Stimulated activated CD4-positive, alpha-beta T cell treated with anti-CD3 and anti-CD28 coated beads, Interleukin-12 subunit alpha, Interleukin-12 subunit beta, amount 100 ng/mL, for 4 hours (primary cell): Measurements from ENCODE around the gene TTC7B.
"Not testable (repeated sequence)": the region's sequence is repeated elsewhere in the genome, so short reads cannot be mapped to it uniquely, and the experiment has no call there.

Experiments
- DNase-seq: peaks from one replicate; pipeline ENCODE4 v3.0.0-alpha.2; 2020

The TTC7B gene

DNA sequence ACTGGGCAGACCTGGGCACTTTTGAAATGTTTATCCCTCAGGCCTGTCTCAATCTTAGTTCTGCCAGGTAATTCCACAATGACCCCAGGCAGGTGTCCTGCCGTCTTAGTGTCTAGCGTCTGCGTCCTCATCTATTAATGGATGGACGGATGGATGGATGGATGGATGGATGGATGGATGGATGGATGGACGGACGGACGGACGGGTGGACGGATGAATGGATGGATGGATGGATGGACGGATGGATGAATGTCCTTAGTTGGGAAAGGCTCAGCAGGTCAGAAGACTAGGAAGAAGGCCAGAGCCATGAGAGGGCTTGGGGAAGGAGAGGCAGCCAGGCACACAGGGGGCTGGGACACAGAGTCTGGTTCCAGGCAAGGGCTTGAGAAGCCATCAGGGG, 278.1 kb downstream of the TTC7B start:
- no peak for DNase-seq

DNA sequence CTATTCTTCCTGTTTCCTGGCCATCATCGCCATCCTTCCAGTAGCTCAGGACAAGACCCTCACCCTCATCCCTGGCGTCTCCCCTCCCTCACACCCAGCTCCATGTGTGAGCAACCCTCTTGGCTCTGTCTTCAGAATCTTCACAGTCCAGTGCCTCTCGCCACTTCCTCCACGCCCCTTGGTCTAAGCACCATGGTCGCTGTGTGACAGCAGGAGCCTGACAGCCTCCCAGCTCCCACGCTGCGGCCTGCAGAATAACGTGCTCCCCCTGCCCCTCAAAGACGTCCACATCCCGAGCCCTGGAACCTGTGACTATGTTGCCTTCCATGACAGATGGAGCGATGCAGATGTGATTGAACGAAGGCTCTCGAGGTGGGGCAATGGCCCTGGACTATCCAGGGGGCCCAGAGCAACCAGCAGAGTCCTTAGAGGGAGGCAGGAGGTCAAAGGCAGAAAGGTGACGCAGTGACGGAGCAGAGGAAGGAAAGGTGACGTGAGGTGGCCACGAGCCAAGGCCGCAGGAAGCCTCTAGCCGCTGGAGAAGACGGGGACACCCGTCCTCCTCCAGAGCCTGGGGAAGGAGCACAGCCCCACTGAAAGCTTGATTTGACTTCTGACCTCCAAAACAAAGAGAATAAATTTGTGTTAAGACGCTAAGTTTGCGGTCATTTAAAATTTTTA, 279.6 kb downstream of the TTC7B start:
- DNase-seq = no peak

DNA sequence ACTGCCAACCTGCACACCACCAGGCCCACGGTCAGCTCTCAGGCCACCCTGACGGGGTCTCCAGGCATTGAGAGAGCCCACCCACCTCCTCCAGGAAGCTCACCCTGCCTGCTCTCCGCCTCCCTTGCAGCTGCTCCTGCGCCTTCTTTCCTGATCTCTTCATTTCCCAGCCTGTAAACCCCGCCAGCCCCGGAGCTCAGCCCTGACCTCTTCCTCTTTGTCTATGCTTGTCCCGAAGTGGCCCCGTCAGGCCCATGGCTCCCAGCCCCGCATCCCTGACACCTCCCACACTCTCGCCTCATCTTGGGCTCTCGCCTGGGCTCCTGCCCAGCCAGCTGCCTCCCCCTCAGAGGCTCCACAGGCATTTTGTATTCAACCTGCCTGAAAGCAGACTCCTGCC, 280.1 kb downstream of the TTC7B start:
- DNase-seq = no peak

DNA sequence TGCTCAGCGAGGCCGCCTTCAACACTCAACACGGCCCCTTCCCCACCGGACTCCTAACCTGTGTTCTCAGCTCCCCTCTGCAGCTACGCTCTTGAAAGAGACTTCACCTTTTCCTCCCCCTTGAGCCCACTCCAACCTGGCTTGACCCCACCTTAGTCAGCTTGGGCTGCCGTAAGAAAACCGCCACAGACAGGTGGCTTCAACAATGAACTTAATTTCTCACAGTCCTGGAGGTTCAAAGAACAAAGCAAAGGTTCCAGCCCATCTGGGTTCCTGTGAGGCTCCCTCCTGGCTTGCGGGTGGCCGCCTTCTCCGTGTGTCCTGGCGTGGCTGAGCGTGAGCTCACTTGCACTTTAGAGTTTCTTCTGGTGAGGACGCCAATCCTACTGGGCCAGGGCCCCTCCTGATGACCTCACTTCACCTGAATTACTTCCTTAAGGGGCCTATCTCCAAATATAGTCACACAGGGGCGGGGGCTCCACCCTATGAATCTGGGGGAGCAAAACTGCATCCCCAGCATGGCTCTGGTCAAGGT, 280.6 kb downstream of the TTC7B start:
- no peak for DNase-seq

DNA sequence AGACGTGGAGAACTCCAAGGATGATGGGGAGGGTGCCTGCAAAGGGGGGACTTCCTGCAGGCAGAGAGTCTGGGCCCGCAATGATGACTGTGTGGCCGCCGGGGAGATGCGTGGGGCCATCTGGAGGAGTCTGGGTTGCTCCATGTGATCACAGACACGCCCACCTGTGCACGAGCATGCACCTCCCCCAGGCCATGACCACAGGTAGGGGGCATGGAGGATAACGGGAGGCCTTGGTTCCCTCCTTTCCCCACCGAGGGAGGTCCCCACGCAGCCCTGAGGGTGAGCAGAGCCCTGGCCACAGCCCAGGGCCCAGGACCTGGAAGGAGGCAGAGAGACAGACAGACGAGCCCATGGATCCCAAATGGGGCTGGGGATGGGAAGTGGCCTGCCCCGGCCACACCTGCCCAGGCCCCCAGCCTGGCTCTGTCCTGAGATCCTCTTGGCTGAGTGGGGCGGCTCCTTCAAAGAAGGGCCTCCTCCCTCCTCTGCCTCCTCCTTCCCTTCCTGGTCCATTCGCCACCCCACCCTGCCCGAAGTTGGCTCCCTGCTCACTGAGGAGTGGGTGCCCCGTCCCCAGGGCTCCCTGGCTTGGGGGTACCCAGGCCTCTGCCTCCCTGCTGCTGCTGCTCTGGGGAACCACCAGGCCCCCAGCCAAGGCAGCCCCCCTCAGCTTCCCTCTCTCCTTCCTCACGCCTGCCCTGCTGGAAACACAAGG, 281.2 kb downstream of the TTC7B start:
- DNase-seq = no peak

DNA sequence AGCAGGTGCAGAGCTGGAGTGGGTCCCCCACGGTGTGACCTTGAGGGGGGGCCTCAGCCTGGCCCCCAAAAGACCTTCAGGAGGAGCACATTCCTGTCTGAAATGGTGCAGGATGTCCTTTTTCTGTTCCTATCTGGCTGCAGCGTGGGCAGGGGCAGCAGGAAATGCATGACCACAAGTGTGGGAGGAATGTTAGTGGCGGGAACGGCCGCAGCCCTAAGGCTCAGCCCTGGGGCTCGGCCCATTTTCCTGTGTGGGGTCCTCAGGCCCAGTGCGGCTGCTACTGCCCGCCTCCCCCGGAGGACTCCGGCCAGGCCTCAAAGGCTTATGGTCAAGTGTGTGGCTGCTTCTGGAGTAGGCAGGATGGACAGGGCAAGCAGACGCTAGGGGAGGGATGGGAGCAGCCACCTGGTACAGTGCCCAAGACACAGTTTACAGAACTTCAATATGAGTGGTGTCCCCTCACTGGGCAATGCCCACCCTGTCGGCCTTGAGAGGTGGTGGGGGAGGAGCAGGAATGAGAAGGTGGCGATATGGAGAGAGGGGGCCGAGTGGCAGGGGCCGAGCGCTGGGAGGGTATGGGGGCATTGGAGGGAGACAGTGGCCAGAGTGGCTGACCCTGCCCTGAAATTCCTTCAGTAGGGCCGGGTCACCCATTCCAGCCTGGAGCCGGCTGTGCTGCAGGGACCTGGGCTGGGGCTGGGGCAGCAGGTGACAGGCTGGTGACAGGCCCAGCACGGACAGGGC, 282.0 kb downstream of the TTC7B start:
- DNase-seq = no peak

DNA sequence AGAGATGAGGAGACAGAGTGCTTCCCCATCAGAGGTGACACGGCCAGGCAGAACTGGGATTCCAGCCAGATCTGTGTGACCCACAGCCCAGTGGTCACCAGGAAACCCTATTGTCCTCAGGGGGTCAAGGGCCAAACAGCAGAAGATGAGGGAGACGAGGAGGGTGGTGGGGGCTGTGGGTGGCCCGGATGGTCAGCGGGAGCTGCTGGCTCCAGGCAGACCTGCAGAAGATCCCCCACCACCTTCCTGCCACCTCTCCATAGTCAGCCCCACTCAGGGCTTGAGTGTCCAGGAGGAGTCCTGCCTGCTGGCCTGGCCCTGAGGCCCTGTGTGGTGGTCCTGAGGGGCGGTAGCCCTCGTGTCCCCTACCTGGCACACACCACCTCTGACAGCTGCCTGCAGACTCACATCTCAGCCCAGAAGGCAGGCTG, 282.6 kb downstream of the TTC7B start:
- DNase-seq = no peak

DNA sequence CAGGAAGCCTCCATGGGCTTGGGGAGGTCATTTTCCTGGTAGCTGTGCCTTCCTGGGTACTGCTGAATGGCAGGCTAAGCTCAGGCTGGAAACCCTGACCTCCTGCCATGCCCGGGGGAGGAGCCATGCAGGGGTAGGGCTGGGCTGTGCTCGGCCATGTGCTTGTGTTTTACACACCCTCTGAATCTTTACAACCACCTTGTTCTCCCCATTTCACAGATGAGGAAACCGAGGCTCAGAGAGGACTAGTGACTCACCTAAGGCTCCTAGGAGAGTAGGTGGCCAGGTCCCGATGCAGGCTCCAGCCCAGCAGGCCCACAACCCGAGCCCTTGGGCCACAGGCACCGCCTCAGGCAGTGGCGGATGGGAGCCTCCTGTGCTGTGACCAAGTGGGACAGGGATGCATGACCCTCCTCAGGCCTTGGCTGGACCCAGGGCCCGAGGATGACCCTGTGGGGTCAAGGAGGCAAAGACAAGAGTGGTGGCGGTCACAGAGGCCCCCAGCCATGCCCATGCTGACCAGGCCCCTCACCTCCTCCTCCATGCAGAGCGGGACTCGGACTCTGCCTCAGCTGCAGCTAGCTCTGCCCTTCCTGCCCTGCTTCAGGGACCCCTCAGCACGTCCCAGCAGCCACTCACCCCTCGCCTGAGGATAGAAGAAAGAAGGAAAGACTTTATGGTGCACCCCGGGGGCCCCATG, 283.3 kb downstream of the TTC7B start:
- no peak for DNase-seq

DNA sequence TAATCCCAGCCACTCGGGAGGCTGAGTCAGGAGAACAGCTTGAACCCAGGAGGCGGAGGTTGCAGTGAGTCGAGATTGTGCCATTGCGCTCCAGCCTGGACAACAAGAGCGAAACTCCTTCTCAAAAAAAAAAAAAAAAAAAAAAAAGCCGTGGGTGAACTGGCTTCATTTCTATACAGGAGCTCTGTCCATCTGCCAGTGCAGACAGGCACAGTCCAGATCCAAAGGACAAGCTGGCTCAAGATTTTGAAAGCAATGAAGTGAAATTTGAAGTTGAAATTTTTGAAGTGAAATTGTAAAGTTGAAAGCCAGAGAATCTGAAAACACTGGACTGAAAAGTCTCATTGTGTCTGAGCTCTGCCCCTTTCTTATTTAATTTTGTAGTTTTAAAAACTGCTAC, 284.7 kb downstream of the TTC7B start:
- DNase-seq = no peak

DNA sequence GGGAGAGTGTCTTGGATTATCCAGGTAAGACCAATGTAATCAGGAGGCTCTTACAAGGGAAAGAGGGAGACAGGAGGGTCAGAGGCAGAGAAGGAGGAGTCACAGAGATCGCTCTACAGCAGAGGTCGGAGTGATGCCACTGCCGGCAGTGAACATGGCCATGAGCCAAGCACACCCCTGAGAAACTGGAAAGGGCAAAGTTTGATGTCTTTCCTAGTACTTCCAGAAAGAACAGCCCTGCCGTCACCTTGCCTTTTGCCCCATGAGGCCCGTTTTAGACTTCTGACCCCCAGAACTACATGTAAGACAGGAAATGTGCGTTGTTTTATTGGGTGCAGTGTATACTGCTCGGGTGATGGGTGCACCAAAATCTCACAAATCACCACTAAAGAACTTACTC, 285.7 kb downstream of the TTC7B start:
- DNase-seq = no peak

DNA sequence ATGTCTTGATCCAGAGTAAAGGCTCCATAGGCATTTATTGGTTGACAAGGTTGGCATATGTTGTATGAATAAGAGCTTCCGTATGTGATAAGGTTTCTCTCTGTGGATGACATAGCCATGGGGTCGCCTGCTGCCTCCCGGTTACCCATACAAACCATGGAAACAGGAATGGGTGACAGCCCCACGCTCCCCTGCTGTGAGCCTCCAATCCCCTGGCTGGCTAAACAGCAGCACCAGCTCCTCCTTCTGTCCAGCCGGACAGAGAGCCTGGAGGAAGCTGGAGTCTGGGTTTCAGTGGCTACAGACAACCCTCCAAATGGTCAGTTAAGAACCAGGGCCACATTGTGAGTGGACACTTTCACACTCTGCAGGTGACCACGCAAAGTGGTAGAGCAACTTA, 288.3 kb downstream of the TTC7B start:
- no peak for DNase-seq

DNA sequence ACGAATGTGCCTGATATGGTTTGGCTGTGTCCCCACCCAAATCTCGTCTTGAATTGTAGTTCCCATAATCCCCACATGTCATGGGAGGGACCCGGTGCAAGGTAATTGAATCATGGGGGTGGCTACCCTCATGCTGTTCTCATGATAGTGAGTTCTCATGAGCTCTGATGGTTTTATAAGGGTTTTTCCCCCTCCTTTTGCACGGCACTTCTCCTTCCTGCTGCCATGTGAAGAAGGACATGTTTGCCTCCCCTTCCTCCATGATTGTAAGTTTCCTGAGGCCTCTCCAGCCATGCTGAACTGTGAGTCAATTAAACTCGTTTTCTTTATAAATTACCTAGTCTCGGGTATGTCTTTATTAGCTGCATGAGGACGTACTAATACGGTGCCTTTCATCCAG, 289.7 kb downstream of the TTC7B start:
- DNase-seq = not testable (repeated sequence)

DNA sequence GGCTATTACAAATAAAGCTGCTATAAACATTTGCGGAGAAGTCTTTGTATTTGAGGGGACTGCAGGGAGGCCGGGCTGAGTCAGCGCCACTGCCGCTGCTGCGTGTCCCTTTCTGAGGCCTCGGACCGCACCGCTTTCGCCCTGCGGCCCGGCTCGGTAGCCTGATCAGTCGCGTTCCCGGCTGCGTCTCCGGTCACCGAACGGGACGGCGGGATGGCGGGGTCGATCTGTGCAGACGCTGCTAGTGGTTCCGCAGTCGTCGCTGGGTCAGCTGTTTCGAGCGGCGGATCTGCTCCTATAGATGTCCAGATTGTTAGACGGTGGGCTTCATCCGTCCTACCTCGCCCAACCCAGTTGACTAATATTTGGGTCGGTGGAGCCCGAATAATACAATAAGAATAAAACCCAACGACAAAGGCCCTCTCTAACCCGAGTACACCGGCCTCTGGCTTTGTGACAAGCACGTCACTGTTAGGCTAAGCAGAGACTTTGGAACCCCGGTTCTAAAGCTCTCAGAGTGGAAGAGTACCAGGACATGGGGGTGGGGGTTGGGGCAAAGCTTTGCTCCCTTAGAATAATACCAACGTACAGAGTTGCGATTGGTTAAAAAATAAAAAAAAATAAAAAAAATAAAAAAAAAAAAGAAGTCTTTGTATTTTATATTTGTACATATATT, 290.7 kb downstream of the TTC7B start:
- DNase-seq = not testable (repeated sequence)

DNA sequence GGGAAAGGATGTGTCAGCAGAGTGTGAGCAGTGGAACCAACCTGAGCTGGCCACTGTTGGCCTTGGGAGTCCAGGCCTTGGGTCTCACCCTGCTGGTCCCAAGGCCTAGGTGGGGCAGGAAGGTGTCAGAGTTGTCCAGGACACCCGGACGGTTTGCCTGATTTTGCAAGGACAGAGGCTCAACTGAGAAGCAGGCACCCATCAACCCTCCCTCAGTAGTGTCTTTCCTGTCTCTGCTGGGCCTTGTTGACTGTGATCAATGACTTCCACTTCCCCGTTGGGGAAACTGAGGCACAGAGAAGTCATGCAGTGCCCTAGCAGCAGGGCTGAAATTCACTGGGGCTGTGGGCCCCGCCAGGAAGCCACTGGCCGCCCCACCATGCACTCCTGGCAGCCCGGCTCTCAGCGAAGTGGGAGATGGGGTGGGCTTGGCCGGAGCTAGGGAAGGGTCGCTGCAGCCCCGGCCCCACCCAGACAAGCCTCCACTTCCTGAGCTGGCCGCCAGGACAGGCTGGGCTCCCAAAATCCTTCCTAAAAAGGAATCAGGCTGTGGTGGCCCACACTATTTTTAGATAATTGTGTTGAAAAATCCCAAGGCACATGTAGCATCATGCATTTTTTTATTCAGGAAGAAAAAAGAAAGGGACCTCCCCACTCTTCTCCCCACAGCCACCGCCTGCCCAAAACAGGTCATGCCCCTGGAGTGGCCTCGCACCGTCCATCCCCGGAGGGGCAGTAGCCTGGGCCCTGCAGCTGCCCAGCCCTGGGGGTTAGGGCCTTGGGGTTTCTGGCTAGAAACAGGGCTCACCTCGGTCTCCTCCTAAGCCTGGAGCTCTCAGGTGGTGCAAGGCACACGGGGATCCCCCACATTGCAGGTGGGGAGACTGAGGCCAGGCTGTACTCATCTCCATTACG, 292.0 kb downstream of the TTC7B start:
- DNase-seq = no peak

DNA sequence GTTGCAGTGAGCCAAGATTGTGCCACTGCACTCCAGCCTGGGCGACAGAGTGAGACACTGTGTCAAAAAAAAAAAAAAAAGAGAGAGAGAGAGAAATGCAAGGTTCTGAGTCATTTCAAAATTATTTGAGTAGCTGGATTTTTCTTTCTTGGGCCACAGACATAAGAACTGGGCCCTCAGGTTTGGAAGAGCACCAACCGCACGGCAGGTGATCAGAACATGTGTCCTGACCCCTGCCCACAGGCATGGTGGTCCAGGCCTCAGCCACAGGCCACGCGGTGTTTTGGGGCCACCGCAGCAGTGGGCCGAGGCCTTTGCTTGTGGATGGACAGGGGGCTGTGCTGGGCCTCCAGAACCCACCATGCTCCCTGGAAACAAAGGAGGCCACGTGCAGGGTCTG, 292.7 kb downstream of the TTC7B start:
- no peak for DNase-seq

DNA sequence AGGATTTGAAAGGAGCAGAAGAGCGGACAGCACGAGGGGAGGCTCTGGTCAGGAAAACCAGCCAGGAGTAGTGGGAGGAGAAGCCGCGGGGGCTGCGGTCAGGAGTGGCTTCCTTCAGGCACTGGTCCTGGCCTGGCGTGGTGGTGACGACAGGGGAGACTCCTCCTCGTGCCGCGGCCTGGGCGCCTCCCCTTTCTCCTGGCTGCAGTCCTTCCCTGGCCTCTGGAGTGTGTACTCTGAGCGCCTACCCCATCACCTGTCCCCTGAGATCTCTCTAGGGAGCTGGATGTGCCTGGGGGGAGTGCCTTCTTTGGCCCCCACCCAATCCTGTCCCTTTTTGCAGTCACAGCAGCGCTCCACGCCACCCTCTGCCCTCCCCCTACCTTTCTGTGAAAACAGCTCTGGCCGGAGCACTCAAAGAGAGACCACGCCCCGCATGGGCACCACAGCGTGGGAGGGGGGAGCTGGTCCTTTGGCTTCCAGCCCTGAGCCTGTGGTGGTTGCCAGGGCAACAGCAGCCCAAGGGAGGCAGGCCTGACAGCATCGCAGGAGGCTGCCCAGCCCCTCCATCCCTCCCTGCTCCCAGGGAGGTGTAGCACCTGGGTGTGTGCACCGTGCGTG, 293.5 kb downstream of the TTC7B start:
- DNase-seq = no peak

DNA sequence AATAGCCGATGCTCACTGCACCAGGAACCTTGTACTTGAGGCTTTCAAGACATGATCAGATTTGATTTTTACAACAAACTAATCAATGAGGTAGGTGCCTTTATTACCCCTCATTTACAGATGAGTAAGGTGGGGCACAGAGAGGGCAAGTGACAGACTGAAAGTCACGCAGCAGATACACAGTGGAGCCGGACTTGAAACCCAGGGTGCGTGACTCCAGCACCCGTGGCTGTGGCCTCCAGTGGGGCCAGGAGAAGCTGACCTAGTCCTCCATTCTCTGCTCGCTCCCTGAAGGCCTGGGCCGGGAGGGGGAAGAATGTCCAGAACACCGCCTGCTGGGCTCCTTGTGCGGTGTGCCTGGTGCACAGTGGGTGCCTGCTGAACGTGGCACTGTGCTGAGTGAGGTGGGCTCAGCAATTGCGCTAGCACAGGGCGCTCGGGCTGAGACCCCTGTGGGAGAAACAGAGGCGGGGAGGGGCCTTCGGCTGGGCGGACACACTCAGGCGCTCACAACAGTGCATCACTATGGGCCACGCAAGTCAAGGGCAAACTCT, 294.2 kb downstream of the TTC7B start:
- DNase-seq = no peak

DNA sequence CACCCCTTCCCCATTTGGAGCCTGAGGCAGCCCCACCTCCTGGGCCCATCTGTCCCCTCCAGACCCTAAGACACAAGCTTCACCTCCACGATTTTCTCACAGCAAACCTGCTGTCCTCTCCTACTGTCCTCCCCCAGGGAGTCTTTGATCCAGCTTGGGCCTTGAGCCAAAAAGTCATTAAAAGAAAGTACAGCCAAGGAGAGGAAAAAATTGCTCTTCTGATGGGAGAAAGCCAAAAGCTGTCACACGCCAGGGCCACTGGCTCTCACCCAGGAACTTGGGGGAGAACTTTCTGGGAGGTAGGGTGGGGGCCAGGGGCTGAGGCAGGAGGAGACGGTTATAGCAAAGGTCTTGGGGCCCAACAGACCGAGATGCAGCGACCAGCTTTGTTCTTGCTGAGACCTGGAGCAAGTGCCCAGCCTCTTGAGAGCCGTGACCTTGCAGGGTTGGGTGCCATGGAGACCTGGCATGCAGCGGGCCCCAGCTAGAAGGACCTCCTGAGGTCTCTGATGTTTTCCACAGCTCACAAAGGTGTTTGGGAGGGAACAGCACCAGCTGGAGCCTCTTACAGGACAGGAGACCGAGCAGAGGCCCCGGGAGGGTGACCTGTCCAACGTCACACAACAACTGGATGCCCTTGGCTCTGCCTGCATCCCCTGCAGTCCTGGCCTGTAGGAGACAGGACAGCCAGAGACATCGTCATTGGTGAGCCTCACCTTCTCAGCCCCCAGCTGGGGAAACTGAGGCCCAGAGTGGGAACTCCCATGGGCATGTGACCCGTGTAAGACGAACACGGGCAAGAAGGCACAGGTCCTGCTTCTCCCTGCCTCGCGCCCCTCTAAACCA, 294.9 kb downstream of the TTC7B start:
- no peak for DNase-seq

DNA sequence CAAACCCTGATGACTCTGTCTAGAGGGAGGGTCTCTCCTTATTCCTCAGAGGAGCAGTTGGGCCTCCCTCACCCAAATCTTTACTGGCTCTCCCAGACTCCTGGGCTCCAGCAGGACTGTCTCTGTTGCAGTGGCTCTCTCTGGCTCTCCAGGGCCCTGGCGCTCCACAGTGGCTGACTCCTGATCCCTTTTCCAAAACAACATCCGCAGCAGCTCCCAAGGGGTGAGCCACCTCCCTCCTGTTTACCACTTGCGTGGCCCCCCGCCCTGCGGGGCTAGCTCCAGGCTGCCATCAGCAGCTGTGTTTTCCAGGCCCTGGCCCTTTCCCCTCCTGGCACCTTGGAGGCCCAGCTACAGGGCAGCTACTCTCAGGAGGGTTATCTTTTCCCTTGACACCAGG, 295.9 kb downstream of the TTC7B start:
- no peak for DNase-seq
